ENCODE measurements around the gene STIM2.

DNA sequence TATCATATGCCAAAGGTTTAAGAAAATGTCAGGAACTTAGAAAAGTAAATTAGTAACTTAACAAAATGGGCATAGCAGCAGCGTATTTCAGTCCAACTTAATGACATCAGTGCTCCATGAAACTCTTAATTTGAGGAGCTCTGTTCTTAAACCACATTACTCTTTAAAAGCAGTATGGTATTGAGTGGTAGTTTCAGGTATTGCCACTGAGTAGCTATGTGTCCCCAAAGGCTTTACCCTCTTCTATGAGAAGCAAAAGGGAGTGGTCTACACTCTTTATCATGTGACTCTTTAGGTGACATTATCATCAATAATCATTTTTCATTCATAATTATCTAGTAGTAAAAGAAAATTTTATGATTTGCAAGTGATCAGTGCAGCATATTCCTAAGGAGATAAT, 158.3 kb downstream of the STIM2 start:
- TF ChIP-seq, protein P1, sequence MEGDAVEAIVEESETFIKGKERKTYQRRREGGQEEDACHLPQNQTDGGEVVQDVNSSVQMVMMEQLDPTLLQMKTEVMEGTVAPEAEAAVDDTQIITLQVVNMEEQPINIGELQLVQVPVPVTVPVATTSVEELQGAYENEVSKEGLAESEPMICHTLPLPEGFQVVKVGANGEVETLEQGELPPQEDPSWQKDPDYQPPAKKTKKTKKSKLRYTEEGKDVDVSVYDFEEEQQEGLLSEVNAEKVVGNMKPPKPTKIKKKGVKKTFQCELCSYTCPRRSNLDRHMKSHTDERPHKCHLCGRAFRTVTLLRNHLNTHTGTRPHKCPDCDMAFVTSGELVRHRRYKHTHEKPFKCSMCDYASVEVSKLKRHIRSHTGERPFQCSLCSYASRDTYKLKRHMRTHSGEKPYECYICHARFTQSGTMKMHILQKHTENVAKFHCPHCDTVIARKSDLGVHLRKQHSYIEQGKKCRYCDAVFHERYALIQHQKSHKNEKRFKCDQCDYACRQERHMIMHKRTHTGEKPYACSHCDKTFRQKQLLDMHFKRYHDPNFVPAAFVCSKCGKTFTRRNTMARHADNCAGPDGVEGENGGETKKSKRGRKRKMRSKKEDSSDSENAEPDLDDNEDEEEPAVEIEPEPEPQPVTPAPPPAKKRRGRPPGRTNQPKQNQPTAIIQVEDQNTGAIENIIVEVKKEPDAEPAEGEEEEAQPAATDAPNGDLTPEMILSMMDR (IDR thresholded peaks at IDR 0.05; ENCODE audit: low read length), result no peak
- TF ChIP-seq EZH2 (IDR thresholded peaks at IDR 0.05; ENCODE audit: borderline replicate concordance, low read length), result no peak

All from OCI-LY1 (cell line).